ENCODE data around the gene FTSJ1.

The FTSJ1 gene

GRCh38 chrX:48472225-48472624 lies 3.8 kb upstream of the FTSJ1 start:
- Histone ChIP-seq H3K79me2 (ENCODE audit: insufficient read depth, low read length) (peaks cover 39% of the 10 kb centered on the region), H3K27me3 (ENCODE audit: insufficient read depth, low read length, poor library complexity) (no peaks in the 10 kb centered on the region), H2AFZ (ENCODE audit: low read depth, low read length) (no peak overlapping the region), H3K4me2 (ENCODE audit: insufficient read depth, low read length) (no peak overlapping the region), H3K36me3 (ENCODE audit: insufficient read depth, low read length) (no peaks in the 10 kb centered on the region), H3K9me3 (ENCODE audit: insufficient read depth, low read length, severe bottlenecking) (no peaks in the 10 kb centered on the region), H3K9ac (ENCODE audit: low read depth, low read length) (no peak overlapping the region), H4K20me1 (ENCODE audit: insufficient read depth, low read length) (peaks cover under 1% of the 10 kb centered on the region; the same call in 1 of the 2 replicates), H3K4me1 (ENCODE audit: insufficient read depth, low read length) (peaks cover 42% of the 10 kb centered on the region), H3K4me3 (ENCODE audit: low read depth in 1 of 2, low read length in 2 of 2) (no peak overlapping the region), H3K27ac (ENCODE audit: low read length) (no peak overlapping the region)
- TF ChIP-seq EZH2 (IDR thresholded peaks at IDR 0.05; ENCODE audit: borderline replicate concordance, low read depth, low read length, severe bottlenecking) (no peak), CTCF (IDR thresholded peaks at IDR 0.05; ENCODE audit: borderline replicate concordance, extremely low read depth, low read length, poor library complexity, severe bottlenecking) (no peak)
- ATAC-seq (ENCODE audit: insufficient read depth, low read depth) (no peak), DNase-seq (no peak)

GRCh38 chrX:48472851-48473703 lies 2.9 kb upstream of the FTSJ1 start:
- H3K27ac ChIP-seq (ENCODE audit: low read length) = no peak overlapping the region
- no peak overlapping the region for H3K4me2 ChIP-seq (ENCODE audit: insufficient read depth, low read length)
- H3K4me1 ChIP-seq (ENCODE audit: insufficient read depth, low read length) = peaks cover 42% of the 10 kb centered on the region
- peaks cover 8% of the 10 kb centered on the region; the same call in 1 of the 2 replicates for H4K20me1 ChIP-seq (ENCODE audit: insufficient read depth, low read length)
- no peak overlapping the region for H3K4me3 ChIP-seq (ENCODE audit: low read depth in 1 of 2, low read length in 2 of 2)
- no peak for DNase-seq
- H3K79me2 ChIP-seq (ENCODE audit: insufficient read depth, low read length) = peaks cover 39% of the 10 kb centered on the region
- TF ChIP-seq CTCF (IDR thresholded peaks at IDR 0.05; ENCODE audit: borderline replicate concordance, extremely low read depth, low read length, poor library complexity, severe bottlenecking) = no peak
- H3K27me3 ChIP-seq (ENCODE audit: insufficient read depth, low read length, poor library complexity) = no peaks in the 10 kb centered on the region
- no peak overlapping the region for H2AFZ ChIP-seq (ENCODE audit: low read depth, low read length)
- no peak for ATAC-seq (ENCODE audit: insufficient read depth, low read depth)
- H3K9ac ChIP-seq (ENCODE audit: low read depth, low read length) = no peak overlapping the region
- H3K36me3 ChIP-seq (ENCODE audit: insufficient read depth, low read length) = peaks cover 4% of the 10 kb centered on the region; the same call in 1 of the 2 replicates
- H3K9me3 ChIP-seq (ENCODE audit: insufficient read depth, low read length, severe bottlenecking) = no peaks in the 10 kb centered on the region

GRCh38 chrX:48473704-48473990 lies 2.4 kb upstream of the FTSJ1 start:
- H3K9ac ChIP-seq (ENCODE audit: low read depth, low read length) = no peak overlapping the region

More at GRCh38 chrX:48473704-48473990, 2.4 kb upstream of the FTSJ1 start:
- no peak for ATAC-seq (ENCODE audit: insufficient read depth, low read depth)
- no peak overlapping the region for H2AFZ ChIP-seq (ENCODE audit: low read depth, low read length)
- peaks cover 39% of the 10 kb centered on the region for H3K79me2 ChIP-seq (ENCODE audit: insufficient read depth, low read length)
- H4K20me1 ChIP-seq (ENCODE audit: insufficient read depth, low read length) = peaks cover 13% of the 10 kb centered on the region; the same call in 1 of the 2 replicates
- TF ChIP-seq EZH2 (IDR thresholded peaks at IDR 0.05; ENCODE audit: borderline replicate concordance, low read depth, low read length, severe bottlenecking) (no peak), CTCF (IDR thresholded peaks at IDR 0.05; ENCODE audit: borderline replicate concordance, extremely low read depth, low read length, poor library complexity, severe bottlenecking) (no peak)
- no peaks in the 10 kb centered on the region for H3K27me3 ChIP-seq (ENCODE audit: insufficient read depth, low read length, poor library complexity)
- no peak overlapping the region for H3K4me2 ChIP-seq (ENCODE audit: insufficient read depth, low read length)
- H3K4me3 ChIP-seq (ENCODE audit: low read depth in 1 of 2, low read length in 2 of 2) = no peak overlapping the region
- peaks cover 44% of the 10 kb centered on the region for H3K4me1 ChIP-seq (ENCODE audit: insufficient read depth, low read length)
- H3K36me3 ChIP-seq (ENCODE audit: insufficient read depth, low read length) = peaks cover 9% of the 10 kb centered on the region
- no peaks in the 10 kb centered on the region for H3K9me3 ChIP-seq (ENCODE audit: insufficient read depth, low read length, severe bottlenecking)
- DNase-seq = no peak
- H3K27ac ChIP-seq (ENCODE audit: low read length) = no peak overlapping the region

Measured in DND-41 (cell line).